GM23248 (cell line): Measurements from ENCODE around the gene HBS1L.

Experiments
- EZH2 ChIP-seq: fragments of 200-600 bp; sonication (generic); IDR thresholded peaks from 2 replicates; pipeline ENCODE4 v1.6.1; 2018; ENCODE audit warnings: antibody characterized with exemption, mild to moderate bottlenecking; ENCODE audit not compliant: insufficient read depth, poor library complexity, severe bottlenecking
- EZH2phosphoT487 ChIP-seq: fragments of 200-600 bp; sonication (generic); IDR thresholded peaks from 2 replicates; pipeline ENCODE4 v1.6.1; 2018; ENCODE audit warnings: antibody characterized with exemption, moderate library complexity, mild to moderate bottlenecking, low read depth; ENCODE audit not compliant: insufficient read depth

DNA sequence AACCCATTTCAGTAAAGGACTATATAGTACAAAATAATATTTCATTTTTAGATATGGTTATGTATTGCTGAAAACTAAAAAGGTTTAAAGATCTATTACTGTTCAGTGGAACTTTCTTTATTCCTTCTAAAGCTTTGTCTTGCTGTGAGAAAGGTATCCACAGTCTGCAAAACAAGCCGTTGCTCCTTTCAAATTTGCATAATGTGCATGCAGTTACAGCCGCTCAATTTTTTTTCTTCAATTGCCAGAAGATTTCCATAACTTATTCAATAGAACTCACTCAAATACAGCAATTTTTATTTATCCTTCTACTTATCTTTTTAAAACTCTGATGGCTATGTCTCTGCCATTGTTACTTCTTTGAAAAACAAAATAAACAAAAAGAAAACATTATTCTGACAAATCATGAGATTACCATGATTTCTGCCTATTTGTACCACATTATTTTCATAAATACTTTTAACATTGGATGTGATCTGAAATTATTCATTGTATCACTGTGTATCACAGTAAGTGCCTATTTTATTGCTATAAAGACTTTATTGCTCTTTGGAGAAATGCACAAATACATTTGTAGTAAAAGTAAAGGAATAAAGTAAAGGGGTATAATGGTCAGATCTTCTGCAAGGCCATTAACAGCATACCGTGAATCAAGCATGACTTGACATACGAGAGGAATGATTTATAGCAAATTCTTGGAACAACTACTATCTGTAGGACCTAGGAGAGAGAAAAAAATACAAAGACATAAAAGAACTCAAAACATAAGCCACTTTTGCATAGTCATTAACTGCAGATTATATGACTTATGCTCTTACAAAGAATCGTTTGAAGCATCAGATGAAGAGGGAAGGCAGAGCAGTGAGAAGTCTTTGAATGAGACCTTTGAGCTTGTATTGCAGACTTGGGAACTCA, 29.6 kb upstream of the HBS1L start:
- no peak for TF ChIP-seq EZH2phosphoT487
- no peak for TF ChIP-seq EZH2
